ENCODE results near the gene ECHS1. TPM values are rescaled to one million over a fixed set of nuclear protein-coding genes. Genes with fewer than 3 reads are reported as not detected.
A peak's percentile ranks its signal among the peaks of the same experiment; 100 is the strongest.

The ECHS1 gene
- total RNA-seq, 2 experiments from 2014 or later, result 45.8 to 48.7 TPM

- DNase-seq, result no peak
- Mint-ChIP-seq H3K9me3 (no peaks in the 10 kb centered on the region), H3K4me3 (no peak overlapping the region), H3K36me3 (ENCODE audit: low read depth) (peaks cover 7% of the 10 kb centered on the region), H3K27me3 (ENCODE audit: low read depth) (no peaks in the 10 kb centered on the region), H3K27ac (no peak overlapping the region), H3K4me1 (ENCODE audit: low read depth) (peaks cover 3% of the 10 kb centered on the region)
- CTCF ChIA-PET, result no interaction called here
- intact Hi-C loops (cut with micrococcal nuclease), result no loop called here
Observed at GRCh38 chr10:133359972-133360610, 13.1 kb downstream of the ECHS1 start.

- H3K4me1 Mint-ChIP-seq (ENCODE audit: low read depth), result peaks cover 3% of the 10 kb centered on the region
- no peak overlapping the region for H3K27ac Mint-ChIP-seq
- H3K9me3 Mint-ChIP-seq, result no peaks in the 10 kb centered on the region
- H3K27me3 Mint-ChIP-seq (ENCODE audit: low read depth), result no peaks in the 10 kb centered on the region
- DNase-seq, result peak; percentile 24
- intact Hi-C loops (cut with micrococcal nuclease), result no loop called here
- H3K4me3 Mint-ChIP-seq, result no peak overlapping the region
- CTCF ChIA-PET, result no interaction called here
- peaks cover 7% of the 10 kb centered on the region for H3K36me3 Mint-ChIP-seq (ENCODE audit: low read depth)
Observed at GRCh38 chr10:133359554-133359971, 13.6 kb downstream of the ECHS1 start.

DNA sequence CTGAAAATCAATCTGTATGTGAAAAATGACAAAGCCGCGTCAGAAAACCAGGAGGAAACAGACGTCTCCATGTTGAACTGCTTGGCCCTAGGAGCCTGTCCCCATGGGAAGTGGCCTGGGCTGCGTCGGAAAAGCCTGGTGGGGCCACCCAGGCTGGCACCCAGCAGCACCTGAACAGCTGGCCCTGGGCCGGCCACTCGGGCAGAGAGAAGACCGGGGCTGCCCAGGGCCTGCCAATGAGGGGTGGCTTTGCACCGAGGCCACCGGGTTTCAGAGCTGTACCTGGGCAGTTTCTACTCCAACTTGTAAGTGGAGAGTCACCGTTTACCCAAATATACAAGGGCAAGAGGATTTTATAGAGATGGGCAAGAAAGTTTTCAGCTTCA lies 14.2 kb downstream of the ECHS1 start:
- Mint-ChIP-seq H3K9me3 (no peaks in the 10 kb centered on the region), H3K4me3 (no peak overlapping the region)
- CTCF ChIA-PET, result no interaction called here

GRCh38 chr10:133358162-133358924 lies 14.8 kb downstream of the ECHS1 start:
- Mint-ChIP-seq H3K4me1 (ENCODE audit: low read depth) (peaks cover 3% of the 10 kb centered on the region), H3K27me3 (ENCODE audit: low read depth) (no peaks in the 10 kb centered on the region), H3K27ac (no peak overlapping the region), H3K4me3 (no peak overlapping the region), H3K36me3 (ENCODE audit: low read depth) (peaks cover 7% of the 10 kb centered on the region), H3K9me3 (no peaks in the 10 kb centered on the region)
- no peak for DNase-seq
- intact Hi-C loops (cut with micrococcal nuclease), result loop anchor here (1.0 kb wide), 1 partner anchor 96 kb away; no protein-coding TSS in a partner anchor
- CTCF ChIA-PET, result no interaction called here

More for the DNA sequence above, 14.2 kb downstream of the ECHS1 start:
- Mint-ChIP-seq H3K27ac (no peak overlapping the region), H3K27me3 (ENCODE audit: low read depth) (no peaks in the 10 kb centered on the region), H3K4me1 (ENCODE audit: low read depth) (peaks cover 3% of the 10 kb centered on the region), H3K36me3 (ENCODE audit: low read depth) (peaks cover 7% of the 10 kb centered on the region)
- intact Hi-C loops (cut with micrococcal nuclease), result loop anchor here (1.0 kb wide), 1 partner anchor 97 kb away; no protein-coding TSS in a partner anchor
- DNase-seq, result no peak

- no peak within 1 kb of the TSS for H3K27ac Mint-ChIP-seq
- intact Hi-C loops (cut with micrococcal nuclease), result loop anchor here (1.0 kb wide), 5 partner anchors 16 to 95 kb away; partner anchors contain the start of genes ECHS1, MTG1 and PAOX
- peak within 1 kb of the TSS; percentile 77 for H3K4me3 Mint-ChIP-seq
- DNase-seq, result peak; percentile 75
- CTCF ChIA-PET, result no interaction called here
- H3K4me1 Mint-ChIP-seq (ENCODE audit: low read depth), result peaks cover 3% of the 10 kb centered on the region
- no peaks in the 10 kb centered on the region for H3K27me3 Mint-ChIP-seq (ENCODE audit: low read depth)
- no peaks in the 10 kb centered on the region for H3K9me3 Mint-ChIP-seq
- H3K36me3 Mint-ChIP-seq (ENCODE audit: low read depth), result peaks cover 4% of the 10 kb centered on the region
Observed at GRCh38 chr10:133357285-133358161, 15.6 kb downstream of the ECHS1 start, which contains the start of gene FUOM. FUOM (minus strand) TSS chr10:133358019; CDS start chr10:133358007, 12 bp downstream.

- DNase-seq, result no peak
- no peaks in the 10 kb centered on the region for H3K27me3 Mint-ChIP-seq (ENCODE audit: low read depth)
- H3K36me3 Mint-ChIP-seq (ENCODE audit: low read depth), result peaks cover 4% of the 10 kb centered on the region
- H3K9me3 Mint-ChIP-seq, result no peaks in the 10 kb centered on the region
- H3K27ac Mint-ChIP-seq, result no peak overlapping the region
- peaks cover 3% of the 10 kb centered on the region for H3K4me1 Mint-ChIP-seq (ENCODE audit: low read depth)
- H3K4me3 Mint-ChIP-seq, result peak overlapping the region; percentile 77
- intact Hi-C loops (cut with micrococcal nuclease), result loop anchor here (1.0 kb wide), 4 partner anchors 17 to 38 kb away; partner anchors contain the start of genes ECHS1, MTG1 and PAOX
- CTCF ChIA-PET, result interaction anchor here (0.8 kb wide), 1 partner anchor 27 kb away, joined by 3 read pairs; no protein-coding TSS in a partner anchor
Observed at GRCh38 chr10:133356549-133357284, 16.4 kb downstream of the ECHS1 start.

DNA sequence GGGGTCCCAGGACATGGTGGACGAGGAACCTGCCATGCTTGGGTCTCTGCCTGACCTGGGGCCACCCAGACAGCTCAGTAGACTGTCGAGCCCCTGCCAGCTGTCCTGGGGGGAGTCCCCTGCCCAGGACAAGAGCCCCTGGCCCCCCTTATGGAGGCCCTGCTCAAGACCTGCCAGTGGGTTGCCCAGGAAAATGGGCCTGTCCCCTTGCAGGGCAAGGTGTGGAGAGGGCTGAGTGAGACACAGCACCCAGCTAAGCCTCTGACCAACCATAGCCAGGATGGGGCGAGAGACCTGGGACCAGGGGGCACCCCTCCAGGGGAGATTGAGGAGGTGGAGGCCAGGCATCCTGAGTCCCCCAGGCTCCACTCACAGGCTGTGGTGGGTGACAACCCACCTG lies 17.2 kb downstream of the ECHS1 start:
- no peaks in the 10 kb centered on the region for H3K9me3 Mint-ChIP-seq
- CTCF ChIA-PET, result interaction anchor here (0.8 to 1.1 kb wide), 2 partner anchors 26 kb away, joined by 3 to 4 read pairs; no protein-coding TSS in a partner anchor
- H3K36me3 Mint-ChIP-seq (ENCODE audit: low read depth), result peaks cover 4% of the 10 kb centered on the region
- no peak overlapping the region for H3K27ac Mint-ChIP-seq
- no peak for DNase-seq
- H3K4me1 Mint-ChIP-seq (ENCODE audit: low read depth), result peaks cover 3% of the 10 kb centered on the region
- intact Hi-C loops (cut with micrococcal nuclease), result no loop called here
- H3K27me3 Mint-ChIP-seq (ENCODE audit: low read depth), result no peaks in the 10 kb centered on the region
- H3K4me3 Mint-ChIP-seq, result peak overlapping the region; percentile 55

DNA sequence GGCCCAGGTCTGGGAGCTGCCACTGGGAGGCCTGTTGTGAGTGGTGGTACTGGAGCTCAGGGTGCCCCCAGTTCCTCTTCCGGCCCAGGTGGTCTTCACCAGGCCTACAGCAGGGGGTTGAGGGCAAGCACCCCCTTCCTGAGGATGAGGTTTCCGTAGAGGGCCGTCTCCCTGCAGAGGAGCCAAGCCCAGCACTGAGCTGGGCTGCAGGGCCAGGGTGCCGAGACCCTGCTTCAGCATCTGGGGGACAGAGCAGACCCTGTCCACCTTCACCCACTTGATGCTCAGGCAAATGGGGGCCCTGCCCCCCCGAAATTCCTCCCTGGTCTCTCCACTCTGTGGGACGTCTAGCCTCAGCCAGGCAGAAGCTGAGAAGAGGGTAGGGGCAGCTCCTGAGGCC lies 17.9 kb downstream of the ECHS1 start:
- no peaks in the 10 kb centered on the region for H3K9me3 Mint-ChIP-seq
- peaks cover 4% of the 10 kb centered on the region for H3K36me3 Mint-ChIP-seq (ENCODE audit: low read depth)
- H3K27ac Mint-ChIP-seq, result no peak overlapping the region
- peaks cover 3% of the 10 kb centered on the region for H3K4me1 Mint-ChIP-seq (ENCODE audit: low read depth)
- CTCF ChIA-PET, result interaction anchor here (1.1 kb wide), 1 partner anchor 26 kb away, joined by 4 read pairs; no protein-coding TSS in a partner anchor
- no peaks in the 10 kb centered on the region for H3K27me3 Mint-ChIP-seq (ENCODE audit: low read depth)
- intact Hi-C loops (cut with micrococcal nuclease), result no loop called here
- H3K4me3 Mint-ChIP-seq, result no peak overlapping the region
- no peak for DNase-seq

- H3K27me3 Mint-ChIP-seq (ENCODE audit: low read depth), result no peaks in the 10 kb centered on the region
- H3K9me3 Mint-ChIP-seq, result no peaks in the 10 kb centered on the region
- H3K4me3 Mint-ChIP-seq, result no peak overlapping the region
- no peak for DNase-seq
- CTCF ChIA-PET, result interaction anchor here (1.1 kb wide), 1 partner anchor 25 kb away, joined by 4 read pairs; no protein-coding TSS in a partner anchor
- intact Hi-C loops (cut with micrococcal nuclease), result no loop called here
- peaks cover 3% of the 10 kb centered on the region for H3K4me1 Mint-ChIP-seq (ENCODE audit: low read depth)
- no peak overlapping the region for H3K27ac Mint-ChIP-seq
- H3K36me3 Mint-ChIP-seq (ENCODE audit: low read depth), result peaks cover 4% of the 10 kb centered on the region
Observed at GRCh38 chr10:133354672-133355240, 18.4 kb downstream of the ECHS1 start.

DNA sequence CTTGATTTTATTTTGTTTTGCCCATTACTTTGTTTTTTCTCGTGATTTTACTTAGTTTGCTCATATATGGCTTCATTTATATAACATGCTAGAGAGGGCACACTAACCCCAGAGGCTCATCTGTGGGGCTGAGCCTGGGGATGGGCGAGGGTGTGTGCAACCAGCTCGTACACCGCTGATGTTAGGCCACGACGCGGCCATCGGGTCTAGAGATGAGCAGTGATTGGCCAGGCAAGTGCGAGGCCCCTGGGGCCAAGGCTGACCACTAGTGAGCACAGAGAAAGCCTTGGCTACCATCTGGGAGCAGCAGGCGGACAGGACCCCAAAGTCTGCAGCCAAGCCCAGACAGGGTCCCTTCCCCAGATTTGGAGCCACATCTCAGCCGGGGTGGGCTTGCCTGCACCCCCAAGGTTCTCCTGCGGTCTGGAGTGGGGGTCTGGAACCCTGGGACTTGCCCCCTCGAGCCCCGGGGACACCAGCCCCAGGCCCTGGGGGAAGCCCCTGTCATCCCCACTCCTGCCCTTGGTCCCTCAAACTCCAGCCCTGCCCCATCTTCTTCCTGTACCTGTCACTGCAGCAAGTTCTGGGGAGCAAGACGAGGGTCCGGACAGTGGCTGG lies 19.1 kb downstream of the ECHS1 start:
- Mint-ChIP-seq H3K9me3 (no peaks in the 10 kb centered on the region), H3K4me1 (ENCODE audit: low read depth) (peaks cover 5% of the 10 kb centered on the region), H3K27me3 (ENCODE audit: low read depth) (peaks cover 3% of the 10 kb centered on the region), H3K4me3 (no peak overlapping the region), H3K36me3 (ENCODE audit: low read depth) (peaks cover 4% of the 10 kb centered on the region), H3K27ac (no peak overlapping the region)
- DNase-seq, result no peak
- CTCF ChIA-PET, result interaction anchor here (1.5 to 2.0 kb wide), 2 partner anchors 10 to 25 kb away, joined by 5 to 13 read pairs; no protein-coding TSS in a partner anchor
- intact Hi-C loops (cut with micrococcal nuclease), result no loop called here

Measured in activated naive CD4-positive, alpha-beta T cell treated with anti-CD3 and anti-CD28 coated beads for 36 hours (primary cell).